ENCODE data around the gene EEF1G.
"Not testable (repeated sequence)": the region's sequence is repeated elsewhere in the genome, so short reads cannot be mapped to it uniquely, and the experiment has no call there.

Gene EEF1G

GRCh38 chr11:62575837-62576236 is 2.1 kb upstream of the EEF1G start:
- DNase-seq: no peak

DNA sequence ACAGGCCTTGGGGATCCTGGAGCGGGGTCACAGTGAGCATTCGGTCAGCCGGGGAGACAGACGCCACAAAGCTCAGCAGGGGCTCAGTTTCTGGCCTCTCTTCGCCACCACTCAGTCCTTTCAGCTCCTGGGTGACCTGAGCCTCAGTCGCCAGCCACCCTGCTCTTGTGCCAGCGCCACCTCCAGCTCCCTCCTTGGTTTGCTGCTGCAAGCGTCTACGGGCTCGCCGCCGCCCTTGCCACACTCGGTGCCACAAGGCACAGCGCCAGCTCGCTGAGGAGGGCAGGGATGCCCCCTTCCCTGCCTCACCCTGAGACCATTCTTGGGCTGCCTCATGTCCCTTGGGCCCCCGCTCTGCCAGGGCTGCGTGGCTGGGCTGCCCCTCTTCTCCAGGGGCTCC is 1.5 kb upstream of the EEF1G start:
- no peak for DNase-seq

- peak; percentile 81 for DNase-seq
Observed at GRCh38 chr11:62574363-62575071, 826 bp upstream of the EEF1G start.

GRCh38 chr11:62573006-62573591 is 592 bp downstream of the EEF1G start:
- DNase-seq: peak; percentile 23

GRCh38 chr11:62572431-62572830 is 1.3 kb downstream of the EEF1G start:
- DNase-seq: no peak

DNA sequence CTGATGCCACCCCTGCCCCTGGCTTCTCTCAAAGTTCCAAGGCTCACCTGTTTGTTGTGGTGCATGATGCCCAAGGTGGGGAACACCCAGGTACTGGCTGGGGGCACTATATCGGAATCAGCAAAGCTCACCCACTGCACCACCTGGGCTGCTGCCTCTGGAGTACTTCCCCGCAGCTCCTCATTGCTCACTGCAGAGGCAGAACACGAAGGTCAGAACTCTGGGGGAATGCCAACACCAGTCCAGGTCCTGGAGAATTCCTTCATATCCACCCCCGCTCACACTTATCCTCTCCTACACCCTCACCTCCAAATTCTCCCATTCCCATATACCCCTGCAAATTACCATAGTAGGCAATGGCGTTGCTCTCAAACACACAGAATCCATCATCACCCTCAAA is 2.2 kb downstream of the EEF1G start:
- DNase-seq: not testable (repeated sequence)

DNA sequence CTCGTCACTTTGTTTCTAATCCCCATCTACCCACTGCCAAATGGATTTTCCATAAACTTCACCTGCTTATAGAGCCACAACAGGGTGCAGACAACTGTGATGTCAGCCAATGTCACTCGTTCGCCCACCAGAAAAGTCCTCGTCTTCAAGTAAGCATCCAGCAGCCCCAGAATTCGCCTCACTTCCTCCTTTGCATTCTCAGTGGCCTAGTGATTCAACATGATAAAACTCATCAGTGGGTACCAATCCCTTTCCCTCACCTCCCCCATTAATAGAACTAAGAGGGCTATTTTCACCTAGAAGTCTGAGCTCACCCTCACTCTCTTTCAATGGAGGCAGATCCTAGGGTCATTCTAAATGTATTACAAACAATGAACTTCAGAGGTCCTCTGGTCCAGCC is 2.8 kb downstream of the EEF1G start:
- DNase-seq: not testable (repeated sequence)

- no peak for DNase-seq
Observed at GRCh38 chr11:62569611-62570010, 4.1 kb downstream of the EEF1G start.

DNA sequence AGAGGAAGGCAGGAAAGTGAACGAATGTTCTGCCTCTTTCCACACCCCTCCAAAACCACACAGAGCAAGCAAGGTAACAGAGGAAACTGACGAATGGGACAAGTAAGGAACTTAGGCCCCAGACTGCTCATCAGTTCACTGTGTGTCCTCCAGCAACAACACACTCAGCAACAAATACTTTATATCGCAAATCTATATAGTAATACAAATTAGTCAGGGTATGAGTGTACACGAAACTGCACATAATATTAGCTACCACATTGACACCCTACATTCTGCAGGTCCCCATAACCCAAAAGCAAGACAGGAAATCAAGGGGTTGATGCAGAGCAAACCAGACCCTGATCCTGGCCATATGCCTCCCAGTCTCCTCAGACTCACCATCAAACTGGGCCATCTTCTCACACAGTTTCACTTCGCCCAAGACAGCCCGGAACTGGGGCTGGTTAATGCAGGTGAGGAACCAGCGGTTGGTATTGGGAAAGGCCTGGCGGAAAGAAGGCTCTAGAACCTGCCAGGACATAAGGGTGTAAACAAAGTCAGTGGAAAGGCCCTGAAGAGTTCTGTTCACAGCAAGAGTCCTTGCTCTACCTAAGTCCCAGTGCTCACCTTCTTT is 6.6 kb downstream of the EEF1G start:
- no peak for DNase-seq

DNA sequence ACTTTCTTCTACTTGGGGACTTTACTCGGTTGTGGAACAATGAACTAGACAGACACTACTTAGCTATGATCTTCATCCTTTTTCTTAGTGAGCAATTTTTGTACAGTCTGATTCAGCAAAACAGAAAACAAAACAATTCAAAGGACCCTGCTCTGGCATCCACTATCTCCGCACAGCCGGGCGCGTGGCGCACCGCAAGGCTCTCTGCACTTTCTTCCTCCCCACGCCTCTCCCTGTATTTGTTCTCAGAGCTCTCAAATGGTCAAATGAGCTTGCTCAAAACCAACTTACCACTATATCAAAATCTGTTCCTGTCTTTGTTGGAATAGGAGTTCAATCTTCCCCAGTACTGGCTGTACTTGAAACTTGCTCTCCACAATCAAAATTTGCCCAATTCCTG is 7.4 kb downstream of the EEF1G start:
- DNase-seq: no peak

DNA sequence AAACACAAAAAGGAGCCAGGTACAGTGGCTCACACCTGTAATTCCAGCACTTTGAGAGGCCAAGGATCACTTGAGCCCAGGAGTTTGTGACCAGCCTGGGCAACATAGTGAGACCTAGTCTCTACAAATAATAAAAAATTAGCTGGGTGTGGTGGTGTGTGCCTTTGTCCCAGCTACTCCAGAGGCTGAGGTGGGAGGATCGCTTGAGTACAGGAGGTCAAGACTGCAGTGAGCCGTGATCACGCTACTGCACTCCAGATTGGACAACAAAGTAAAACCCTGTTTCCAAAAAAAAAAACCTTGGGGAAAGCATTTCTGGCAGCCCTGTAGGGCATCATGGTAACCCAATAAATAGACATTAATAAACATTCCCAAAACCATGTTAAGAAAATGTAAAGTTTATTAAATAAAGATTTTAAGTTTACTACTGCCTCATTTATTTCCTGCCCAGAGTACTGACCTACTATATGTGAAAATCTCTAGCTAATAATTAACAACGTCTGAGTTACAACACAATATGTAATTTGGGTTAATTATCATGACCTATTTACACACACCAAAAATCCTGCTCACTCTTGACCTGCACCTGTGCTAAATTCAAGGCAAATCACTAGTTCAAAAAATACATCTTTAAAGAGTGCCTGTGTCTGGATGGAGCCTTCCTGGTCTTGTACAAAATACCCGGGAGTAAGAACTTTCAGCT is 8.4 kb downstream of the EEF1G start:
- DNase-seq: no peak

DNA sequence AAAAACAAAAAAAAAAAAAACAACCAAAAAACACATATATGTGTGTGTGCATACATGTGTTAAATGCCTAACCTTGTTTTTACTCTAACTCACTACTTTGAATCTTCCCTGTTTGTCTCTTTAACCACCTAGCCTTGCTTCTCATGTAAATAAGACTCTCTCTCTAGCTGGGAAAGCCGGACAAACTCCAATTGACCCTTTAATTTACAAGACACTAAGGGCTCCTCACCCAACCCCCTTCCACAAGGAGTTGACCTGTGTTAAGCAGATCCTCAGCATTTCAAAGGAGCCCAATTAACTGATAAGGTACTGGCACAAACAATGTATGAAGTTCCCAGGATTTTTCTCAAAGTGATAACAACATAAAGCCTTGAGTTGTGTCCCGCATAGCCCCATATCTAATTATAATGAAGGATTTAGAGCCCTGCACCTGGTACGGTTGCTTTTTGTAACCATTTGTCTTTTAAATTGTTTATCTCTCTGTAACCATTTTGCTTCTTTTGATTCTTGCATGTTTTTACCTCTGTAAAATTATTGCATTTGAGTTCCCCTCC is 11.9 kb downstream of the EEF1G start:
- not testable (repeated sequence) for DNase-seq

GRCh38 chr11:62560566-62561103 is 13.1 kb downstream of the EEF1G start:
- DNase-seq: peak; percentile 73

GRCh38 chr11:62559626-62560025 is 14.1 kb downstream of the EEF1G start:
- DNase-seq: not testable (repeated sequence)

- no peak for DNase-seq
Observed at GRCh38 chr11:62559204-62559603, 14.5 kb downstream of the EEF1G start.

- no peak for DNase-seq
Observed at GRCh38 chr11:62558669-62559068, 15.0 kb downstream of the EEF1G start.

DNA sequence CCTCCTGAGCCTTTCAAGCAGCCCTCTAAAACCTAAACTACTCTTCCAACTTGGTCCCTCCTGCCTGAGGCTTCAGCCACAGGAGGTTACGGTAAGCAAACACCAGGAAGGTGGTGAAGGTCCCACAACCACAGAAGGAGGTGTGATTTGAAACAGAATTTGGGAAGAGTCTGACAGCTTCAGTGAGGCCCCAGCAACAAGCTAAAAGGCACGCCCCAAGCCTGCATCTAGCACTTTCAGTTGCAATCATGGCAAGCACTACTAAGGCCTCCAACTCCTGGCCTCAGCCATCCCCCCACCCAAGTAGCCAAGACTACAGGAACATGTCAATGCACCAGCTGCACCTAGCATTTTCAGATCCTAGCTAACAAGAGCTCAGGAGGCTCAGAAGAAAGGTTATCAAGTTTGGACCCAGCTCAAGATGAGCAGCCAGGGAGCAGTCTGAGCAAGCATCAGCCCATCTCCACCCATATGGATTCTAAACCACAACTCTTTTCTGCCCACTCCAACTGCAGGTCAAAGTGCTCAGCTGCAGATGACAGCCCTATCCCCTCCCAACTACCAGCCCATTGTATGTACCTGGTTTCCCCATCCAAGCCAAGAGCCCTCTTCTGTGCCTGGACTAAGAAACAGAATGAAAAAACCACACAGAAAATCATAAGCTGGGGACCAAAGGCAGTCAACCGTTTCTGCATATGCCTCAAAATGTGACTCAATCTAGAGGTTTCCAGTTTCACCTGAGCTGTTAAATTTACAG is 16.6 kb downstream of the EEF1G start:
- peak; percentile 18 for DNase-seq

GRCh38 chr11:62556108-62556874 is 17.4 kb downstream of the EEF1G start:
- DNase-seq: peak; percentile 74

DNA sequence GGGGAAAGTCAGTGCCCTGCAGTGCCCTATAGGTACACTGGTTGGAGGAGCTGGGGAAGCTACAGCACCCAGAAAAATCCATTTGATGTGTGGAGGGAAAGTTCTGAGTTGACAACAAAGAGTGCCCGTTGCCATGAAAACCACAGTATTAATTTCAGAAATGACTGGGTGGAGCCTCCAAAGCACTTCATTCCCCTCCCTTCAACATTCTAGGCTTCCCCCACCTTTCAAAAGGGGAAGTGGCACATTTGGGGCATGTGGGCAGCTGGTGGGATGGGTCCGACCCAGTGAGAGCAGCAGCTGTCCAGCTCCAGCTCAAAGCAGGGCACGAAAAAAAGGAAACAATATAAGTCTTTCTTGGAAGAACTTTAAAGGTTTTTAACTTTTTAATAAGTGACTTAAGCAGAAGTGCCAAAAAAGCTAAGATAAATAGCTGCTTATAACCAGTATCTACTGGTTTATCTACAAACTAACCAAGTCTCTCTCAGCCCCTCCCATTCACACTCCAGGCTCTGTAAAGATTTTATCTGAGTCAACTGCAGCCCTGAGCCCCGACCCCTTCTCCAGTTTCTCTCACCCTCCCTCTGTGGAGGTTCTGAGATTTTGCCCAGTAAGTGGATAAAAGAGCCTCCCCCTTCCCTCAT is 18.1 kb downstream of the EEF1G start:
- peak; percentile 53 for DNase-seq

- DNase-seq: peak; percentile 56
Observed at GRCh38 chr11:62554387-62555167, 19.1 kb downstream of the EEF1G start.

Measured in NCI-H82 (cell line).